ENCODE results near the gene TRIM8.

TRIM8 gene

GRCh38 chr10:102649797-102650654 lies 5.7 kb downstream of the TRIM8 start:
- Histone ChIP-seq H3K4me3 (ENCODE audit: low read length, poor library complexity, severe bottlenecking) (peak overlapping the region; percentile 86), H4K20me1 (ENCODE audit: insufficient read depth, low read length, poor library complexity, severe bottlenecking) (peaks cover 99% of the 10 kb centered on the region), H3K4me2 (ENCODE audit: low read depth, low read length, poor library complexity, severe bottlenecking) (peak overlapping the region; percentile 100), H3F3A (ENCODE audit: low read depth) (0 out of 2 replicates have a peak, but pooled peaks cover 2% of the 10 kb centered on the region), H2AFZ (ENCODE audit: low read length) (no peak overlapping the region), H3K9me2 (replicated peaks; ENCODE audit: low read depth, low read length) (no peaks in the 10 kb centered on the region), H3K9ac (ENCODE audit: low read depth, low read length, poor library complexity, severe bottlenecking) (peak overlapping the region; percentile 98), H3K27me3 (ENCODE audit: insufficient read depth, low read length, poor library complexity, severe bottlenecking) (no peaks in the 10 kb centered on the region), H3K79me2 (ENCODE audit: insufficient read depth, low read length) (peaks cover 99% of the 10 kb centered on the region), H3K4me1 (ENCODE audit: insufficient read depth, low read length, poor library complexity, severe bottlenecking) (peaks cover 72% of the 10 kb centered on the region), H3K36me3 (ENCODE audit: insufficient read depth, low read length) (peaks cover 29% of the 10 kb centered on the region; the same call in 1 of the 2 replicates), H3K9me3 (ENCODE audit: insufficient read depth, low read depth, low read length) (no peaks in the 10 kb centered on the region)
- TF ChIP-seq EZH2phosphoT487 (IDR thresholded peaks at IDR 0.05; ENCODE audit: borderline replicate concordance) (no peak), CTCF (conservative IDR thresholded peaks at IDR 0.05; ENCODE audit: low read length) (no peak)

- Histone ChIP-seq H2AFZ (ENCODE audit: low read length) (no peak overlapping the region), H3K27me3 (ENCODE audit: insufficient read depth, low read length, poor library complexity, severe bottlenecking) (no peaks in the 10 kb centered on the region), H3K9me3 (ENCODE audit: insufficient read depth, low read depth, low read length) (no peaks in the 10 kb centered on the region), H3K36me3 (ENCODE audit: insufficient read depth, low read length) (peaks cover 38% of the 10 kb centered on the region; the same call in 1 of the 2 replicates), H3K4me1 (ENCODE audit: insufficient read depth, low read length, poor library complexity, severe bottlenecking) (peaks cover 72% of the 10 kb centered on the region), H3K4me2 (ENCODE audit: low read depth, low read length, poor library complexity, severe bottlenecking) (peak overlapping the region; percentile 100), H3K9me2 (replicated peaks; ENCODE audit: low read depth, low read length) (no peaks in the 10 kb centered on the region), H3F3A (ENCODE audit: low read depth) (0 out of 2 replicates have a peak, but pooled peaks cover 2% of the 10 kb centered on the region), H3K4me3 (ENCODE audit: low read length, poor library complexity, severe bottlenecking) (peak overlapping the region; percentile 86), H3K9ac (ENCODE audit: low read depth, low read length, poor library complexity, severe bottlenecking) (peak overlapping the region; percentile 98), H3K79me2 (ENCODE audit: insufficient read depth, low read length) (peaks cover 99% of the 10 kb centered on the region), H4K20me1 (ENCODE audit: insufficient read depth, low read length, poor library complexity, severe bottlenecking) (peaks cover 94% of the 10 kb centered on the region)
- TF ChIP-seq EZH2phosphoT487 (IDR thresholded peaks at IDR 0.05; ENCODE audit: borderline replicate concordance): no peak
- no peak for TF ChIP-seq CTCF (conservative IDR thresholded peaks at IDR 0.05; ENCODE audit: low read length)
Observed at GRCh38 chr10:102650655-102651454, 6.6 kb downstream of the TRIM8 start.

- peaks cover 45% of the 10 kb centered on the region; the same call in 1 of the 2 replicates for H3K36me3 ChIP-seq (ENCODE audit: insufficient read depth, low read length)
- peak overlapping the region; percentile 86 for H3K4me3 ChIP-seq (ENCODE audit: low read length, poor library complexity, severe bottlenecking)
- peak overlapping the region; percentile 100 for H3K4me2 ChIP-seq (ENCODE audit: low read depth, low read length, poor library complexity, severe bottlenecking)
- no peaks in the 10 kb centered on the region for H3K9me2 ChIP-seq (replicated peaks; ENCODE audit: low read depth, low read length)
- TF ChIP-seq CTCF (conservative IDR thresholded peaks at IDR 0.05; ENCODE audit: low read length): no peak
- peaks cover 91% of the 10 kb centered on the region for H3K79me2 ChIP-seq (ENCODE audit: insufficient read depth, low read length)
- H3F3A ChIP-seq (ENCODE audit: low read depth): no peaks in the 10 kb centered on the region
- H3K27me3 ChIP-seq (ENCODE audit: insufficient read depth, low read length, poor library complexity, severe bottlenecking): no peaks in the 10 kb centered on the region
- peaks cover 65% of the 10 kb centered on the region for H3K4me1 ChIP-seq (ENCODE audit: insufficient read depth, low read length, poor library complexity, severe bottlenecking)
- H2AFZ ChIP-seq (ENCODE audit: low read length): no peak overlapping the region
- H3K9me3 ChIP-seq (ENCODE audit: insufficient read depth, low read depth, low read length): no peaks in the 10 kb centered on the region
- H4K20me1 ChIP-seq (ENCODE audit: insufficient read depth, low read length, poor library complexity, severe bottlenecking): peaks cover 87% of the 10 kb centered on the region
- H3K9ac ChIP-seq (ENCODE audit: low read depth, low read length, poor library complexity, severe bottlenecking): peak overlapping the region; percentile 98
Observed at GRCh38 chr10:102651455-102652169, 7.3 kb downstream of the TRIM8 start.

All from Loucy (cell line).